HG03103 (cell line): Measurements from ENCODE around the gene DPYSL5.
"Not testable (repeated sequence)": the region's sequence is repeated elsewhere in the genome, so short reads cannot be mapped to it uniquely, and the experiment has no call there.

Source experiments
- ATAC-seq: cut with Tn5 transposase; IDR thresholded peaks from one replicate; pipeline ENCODE4 v1.9.1; 2021; ENCODE audit warnings: low read depth; ENCODE audit not compliant: unreplicated experiment

Gene DPYSL5

GRCh38 chr2:26873286-26873983 is 25.5 kb downstream of the DPYSL5 start:
- no peak for ATAC-seq

- no peak for ATAC-seq
Observed at GRCh38 chr2:26874514-26874913, 26.6 kb downstream of the DPYSL5 start.

- no peak for ATAC-seq
Observed at GRCh38 chr2:26875065-26875634, 27.2 kb downstream of the DPYSL5 start.

GRCh38 chr2:26875808-26876207 is 27.9 kb downstream of the DPYSL5 start:
- ATAC-seq: no peak

- no peak for ATAC-seq
Observed at GRCh38 chr2:26876260-26876659, 28.3 kb downstream of the DPYSL5 start.

GRCh38 chr2:26877276-26877675 is 29.3 kb downstream of the DPYSL5 start:
- no peak for ATAC-seq

GRCh38 chr2:26880161-26880560 is 32.2 kb downstream of the DPYSL5 start:
- no peak for ATAC-seq

GRCh38 chr2:26880910-26881435 is 33.0 kb downstream of the DPYSL5 start:
- no peak for ATAC-seq

- ATAC-seq: not testable (repeated sequence)
Observed at GRCh38 chr2:26882220-26882619, 34.3 kb downstream of the DPYSL5 start.

- no peak for ATAC-seq
Observed at GRCh38 chr2:26883956-26884355, 36.0 kb downstream of the DPYSL5 start.

GRCh38 chr2:26884486-26884885 is 36.6 kb downstream of the DPYSL5 start:
- no peak for ATAC-seq

- no peak for ATAC-seq
Observed at GRCh38 chr2:26885651-26886329, 37.9 kb downstream of the DPYSL5 start.

GRCh38 chr2:26886736-26887135 is 38.8 kb downstream of the DPYSL5 start:
- ATAC-seq: no peak

GRCh38 chr2:26887151-26887550 is 39.2 kb downstream of the DPYSL5 start:
- no peak for ATAC-seq

GRCh38 chr2:26889796-26890195 is 41.9 kb downstream of the DPYSL5 start:
- ATAC-seq: no peak

- ATAC-seq: no peak
Observed at GRCh38 chr2:26890341-26891000, 42.5 kb downstream of the DPYSL5 start.

- ATAC-seq: no peak
Observed at GRCh38 chr2:26892133-26892532, 44.2 kb downstream of the DPYSL5 start.

- ATAC-seq: no peak
Observed at GRCh38 chr2:26892922-26893524, 45.1 kb downstream of the DPYSL5 start.

GRCh38 chr2:26894136-26894535 is 46.2 kb downstream of the DPYSL5 start:
- no peak for ATAC-seq

- no peak for ATAC-seq
Observed at GRCh38 chr2:26897807-26898479, 50.0 kb downstream of the DPYSL5 start.
